GM12892 (cell line): ENCODE data around the gene PROM1.

ENCODE experiments used
- POLR2A ChIP-seq: IDR thresholded peaks from 2 replicates; pipeline ENCODE4 v1.6.1; 2011; ENCODE audit warnings: low read depth, low read length, control low read depth
- POLR2AphosphoS5 ChIP-seq: IDR thresholded peaks from 2 replicates; pipeline ENCODE4 v1.6.1; 2011; ENCODE audit warnings: low read depth, low read length, control low read depth
- TAF1 ChIP-seq: IDR thresholded peaks from 2 replicates; pipeline ENCODE4 v1.6.1; 2011; ENCODE audit warnings: low read depth, mild to moderate bottlenecking, control low read depth, low read length, borderline replicate concordance

- TF ChIP-seq POLR2A (no peak), TAF1 (no peak), POLR2AphosphoS5 (no peak)
These were observed 36.9 kb upstream of the PROM1 start for GRCh38 chr4:16120720-16121119.
